ENCODE measurements around the gene TAPBP. TPM values are rescaled to one million over a fixed set of nuclear protein-coding genes. Genes with fewer than 3 reads are reported as not detected.
A peak's percentile ranks its signal among the peaks of the same experiment; 100 is the strongest.

TAPBP gene
- total RNA-seq, 4 donors from 2014 or later: 71.2 to 91.8 (median 89.7) TPM

DNA sequence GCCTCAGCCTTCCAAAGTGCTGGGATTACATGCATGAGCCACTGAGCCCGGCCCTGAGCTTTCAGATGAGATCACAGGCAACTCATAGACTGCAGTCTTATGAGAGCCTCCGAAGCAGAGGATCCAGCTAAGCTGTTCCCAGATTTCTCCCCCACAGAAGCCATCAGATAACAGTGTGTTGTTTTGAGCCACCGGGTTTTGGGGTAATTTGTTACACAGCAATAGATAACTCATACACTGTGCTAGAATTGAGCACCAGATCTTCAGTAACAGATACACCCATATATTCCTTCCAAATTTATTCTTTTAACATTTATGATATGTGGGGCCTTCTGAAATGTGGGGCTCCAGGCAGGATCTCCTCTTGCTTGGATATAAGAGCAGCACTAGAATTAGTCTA lies 22.6 kb upstream of the TAPBP start:
- Histone ChIP-seq H3K27me3 (no peaks in the 10 kb centered on the region), H3K4me3 (no peak overlapping the region), H3K4me1 (no peaks in the 10 kb centered on the region), H3K36me3 (no peaks in the 10 kb centered on the region), H3K27ac (no peak overlapping the region), H3K9me3 (no peaks in the 10 kb centered on the region)
- DNase-seq (ENCODE audit: low spot score in 2 of 2): no peak
- TF ChIP-seq CTCF (IDR thresholded peaks at IDR 0.05) (no peak), POLR2A (IDR thresholded peaks at IDR 0.05) (no peak), EP300 (IDR thresholded peaks at IDR 0.05) (no peak)
- WGBS, 2 donors: 88 to 96% methylated on average over 2 to 3 of the region's 3 CpGs

DNA sequence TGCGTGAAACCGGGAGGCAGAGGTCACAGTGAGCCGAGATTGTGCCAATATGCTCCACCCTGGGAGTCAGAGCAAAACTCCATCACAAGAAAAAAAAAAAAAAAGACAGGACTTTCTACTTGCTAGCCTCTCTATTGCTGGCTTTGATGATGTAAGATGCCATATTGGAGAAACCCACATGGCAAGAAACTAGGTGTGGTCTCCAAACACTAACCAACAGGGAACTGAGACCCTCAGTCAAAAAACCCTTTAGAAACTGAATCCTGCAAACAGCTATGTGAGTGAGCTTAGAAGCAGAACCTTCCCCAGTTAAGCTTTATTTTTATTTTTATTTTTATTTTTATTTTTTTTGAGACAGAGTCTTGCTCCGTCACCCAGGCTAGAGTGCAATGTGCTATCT lies 22.0 kb upstream of the TAPBP start:
- Histone ChIP-seq H3K4me1 (no peaks in the 10 kb centered on the region), H3K36me3 (no peaks in the 10 kb centered on the region), H3K27ac (no peak overlapping the region), H3K27me3 (no peaks in the 10 kb centered on the region), H3K9me3 (no peaks in the 10 kb centered on the region), H3K4me3 (no peak overlapping the region)
- 74 to 75% methylated on average over 4 of the region's 4 CpGs for WGBS, 2 donors
- DNase-seq (ENCODE audit: low spot score in 2 of 2): no peak
- no peak for TF ChIP-seq EP300 (IDR thresholded peaks at IDR 0.05)

- 87 to 88% methylated on average over 4 of the region's 4 CpGs for WGBS, 2 donors
- TF ChIP-seq EP300 (IDR thresholded peaks at IDR 0.05) (no peak), CTCF (IDR thresholded peaks at IDR 0.05) (no peak)
Observed at GRCh38 chr6:33333666-33334065, 19.8 kb upstream of the TAPBP start.

GRCh38 chr6:33330736-33331135 lies 16.9 kb upstream of the TAPBP start:
- 84 to 88% methylated on average over 10 of the region's 10 CpGs for WGBS, 2 donors
- DNase-seq (ENCODE audit: low spot score in 2 of 2): no peak
- no peak overlapping the region for H3K4me3 ChIP-seq
- H3K27me3 ChIP-seq: no peaks in the 10 kb centered on the region
- H3K27ac ChIP-seq: no peak overlapping the region
- H3K9me3 ChIP-seq: no peaks in the 10 kb centered on the region
- no peaks in the 10 kb centered on the region for H3K36me3 ChIP-seq
- no peak for TF ChIP-seq CTCF (IDR thresholded peaks at IDR 0.05)
- no peak for TF ChIP-seq EP300 (IDR thresholded peaks at IDR 0.05)
- H3K4me1 ChIP-seq: no peaks in the 10 kb centered on the region

More at GRCh38 chr6:33333666-33334065, 19.8 kb upstream of the TAPBP start:
- H3K4me1 ChIP-seq: no peaks in the 10 kb centered on the region
- no peaks in the 10 kb centered on the region for H3K9me3 ChIP-seq
- H3K4me3 ChIP-seq: no peak overlapping the region
- H3K27me3 ChIP-seq: no peaks in the 10 kb centered on the region
- no peak for DNase-seq (ENCODE audit: low spot score in 2 of 2)
- no peak overlapping the region for H3K27ac ChIP-seq
- no peaks in the 10 kb centered on the region for H3K36me3 ChIP-seq

- TF ChIP-seq EP300 (IDR thresholded peaks at IDR 0.05): no peak
- no peak for TF ChIP-seq POLR2A (IDR thresholded peaks at IDR 0.05)
- no peak for TF ChIP-seq CTCF (IDR thresholded peaks at IDR 0.05)
- H3K27ac ChIP-seq: no peak overlapping the region
- no peaks in the 10 kb centered on the region for H3K36me3 ChIP-seq
- H3K4me1 ChIP-seq: peaks cover 0 to 3% (median under 1%) of the 10 kb centered on the region in 4 donors
- H3K9me3 ChIP-seq: no peaks in the 10 kb centered on the region
- H3K27me3 ChIP-seq: no peaks in the 10 kb centered on the region
- 23 to 25% methylated on average over 3 to 5 of the region's 5 CpGs for WGBS, 2 donors
- no peak overlapping the region for H3K4me3 ChIP-seq
- no peak for DNase-seq (ENCODE audit: low spot score in 2 of 2)
Observed at GRCh38 chr6:33329058-33329457, 15.2 kb upstream of the TAPBP start.

- H3K27ac ChIP-seq: peak overlapping the region in 3 of 4 donors; percentile 88 to 95 (median 95)
- 15 to 17% methylated on average over 7 of the region's 7 CpGs for WGBS, 2 donors
- DNase-seq (ENCODE audit: low spot score in 2 of 2): no peak
- H3K36me3 ChIP-seq: peaks cover 0 to 22% (median 11%) of the 10 kb centered on the region in 3 donors
- peak overlapping the region; percentile 45 to 69 (median 62) for H3K4me3 ChIP-seq
- H3K27me3 ChIP-seq: no peaks in the 10 kb centered on the region
- TF ChIP-seq CTCF (IDR thresholded peaks at IDR 0.05): no peak
- no peak for TF ChIP-seq POLR2A (IDR thresholded peaks at IDR 0.05)
- no peak for TF ChIP-seq EP300 (IDR thresholded peaks at IDR 0.05)
- H3K9me3 ChIP-seq: no peaks in the 10 kb centered on the region
- peaks cover 0 to 41% (median 27%) of the 10 kb centered on the region in 4 donors for H3K4me1 ChIP-seq
Observed at GRCh38 chr6:33324125-33324524, 10.2 kb upstream of the TAPBP start.

All from tibial nerve (tissue), 4 donors.